NCI-H2227 (cell line): ENCODE results near the gene BUB1.
"Not testable (repeated sequence)": the region's sequence is repeated elsewhere in the genome, so short reads cannot be mapped to it uniquely, and the experiment has no call there.

Source experiments
- DNase-seq: peaks from one replicate; lab custom pipeline; 2025; ENCODE audit not compliant: unreplicated experiment; lab: John Stamatoyannopoulos, UW

The BUB1 gene

GRCh38 chr2:110659248-110659647, 18.6 kb downstream of the BUB1 start:
- no peak for DNase-seq

GRCh38 chr2:110657724-110658305, 20.0 kb downstream of the BUB1 start:
- no peak for DNase-seq

DNA sequence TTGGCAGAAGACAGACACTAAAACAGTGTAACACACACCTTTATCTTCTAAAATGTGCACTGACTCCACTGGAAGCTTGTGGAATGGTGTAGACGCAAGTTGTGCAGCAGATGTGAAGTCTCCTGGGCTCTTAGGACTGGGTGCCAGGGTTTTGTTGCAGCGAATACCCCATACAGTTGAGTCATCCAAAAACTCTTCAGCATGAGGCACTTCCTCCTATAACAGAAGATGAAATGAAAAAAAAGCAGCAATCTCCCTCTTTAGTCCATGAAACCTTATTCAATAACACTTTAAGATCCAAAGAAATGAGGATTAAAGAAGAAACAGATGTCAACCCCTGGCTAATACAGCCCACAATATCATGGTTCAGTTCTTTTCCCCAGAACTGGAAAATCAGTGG, 22.2 kb downstream of the BUB1 start:
- DNase-seq = no peak

GRCh38 chr2:110653861-110654260, 24.0 kb downstream of the BUB1 start:
- DNase-seq = no peak

DNA sequence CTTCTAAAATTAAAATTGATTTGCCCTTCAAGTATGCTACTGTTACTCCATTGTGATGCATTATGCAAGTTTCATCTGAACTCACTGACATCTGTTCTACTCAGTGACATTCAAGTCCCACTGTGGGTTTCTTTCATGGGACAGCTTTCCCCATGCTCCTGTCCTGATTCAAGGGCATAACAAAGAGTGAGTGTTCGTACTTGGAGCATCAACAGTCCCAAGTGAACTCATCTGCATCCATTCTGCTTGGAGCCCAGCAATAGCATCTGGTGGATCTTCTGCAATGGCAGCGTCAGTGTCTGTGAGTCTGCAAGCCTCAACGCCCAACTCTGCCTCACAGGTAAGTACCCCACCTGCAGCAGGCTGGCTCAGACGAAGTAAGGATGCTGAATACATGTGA, 27.5 kb downstream of the BUB1 start:
- DNase-seq = no peak

GRCh38 chr2:110647777-110648176, 30.1 kb downstream of the BUB1 start:
- no peak for DNase-seq

DNA sequence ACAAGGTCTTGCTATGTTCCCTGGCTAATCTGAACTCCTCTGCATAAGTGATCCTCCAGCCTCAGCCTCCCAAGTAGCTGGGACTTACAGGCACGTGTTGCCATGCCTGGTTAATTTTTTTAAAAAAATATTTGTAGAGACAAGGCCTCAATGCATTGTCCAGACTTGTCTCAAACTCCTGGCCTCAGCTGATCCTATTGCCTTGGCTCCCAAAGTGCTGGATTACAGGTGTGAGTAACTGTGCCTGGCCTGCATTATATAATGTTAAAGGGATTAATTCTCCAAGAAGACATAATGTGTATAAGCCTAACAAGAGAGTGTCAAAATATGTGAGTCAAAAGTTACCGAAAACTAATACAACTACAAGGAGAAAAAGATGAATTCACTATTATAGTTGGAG, 32.2 kb downstream of the BUB1 start:
- DNase-seq = no peak

DNA sequence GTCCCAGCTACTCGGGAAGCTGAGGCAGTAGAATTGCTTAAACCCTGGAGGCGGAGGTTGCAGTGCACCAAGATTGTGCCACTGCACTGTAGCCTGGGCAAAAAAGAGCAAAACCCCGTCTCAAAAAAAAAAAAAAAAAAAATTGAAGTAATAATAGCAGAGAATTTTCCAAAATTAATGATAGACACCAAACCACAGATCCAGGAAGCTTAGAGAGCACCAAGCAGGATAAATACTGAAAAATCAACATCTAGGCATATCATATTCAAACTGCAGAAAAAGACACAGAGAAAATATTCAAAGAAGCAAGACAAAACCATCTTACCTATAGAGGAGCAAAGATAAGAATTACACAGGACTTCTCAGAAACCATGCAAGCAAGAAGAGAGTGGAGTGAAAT, 33.5 kb downstream of the BUB1 start:
- no peak for DNase-seq

GRCh38 chr2:110642360-110642759, 35.5 kb downstream of the BUB1 start:
- no peak for DNase-seq

DNA sequence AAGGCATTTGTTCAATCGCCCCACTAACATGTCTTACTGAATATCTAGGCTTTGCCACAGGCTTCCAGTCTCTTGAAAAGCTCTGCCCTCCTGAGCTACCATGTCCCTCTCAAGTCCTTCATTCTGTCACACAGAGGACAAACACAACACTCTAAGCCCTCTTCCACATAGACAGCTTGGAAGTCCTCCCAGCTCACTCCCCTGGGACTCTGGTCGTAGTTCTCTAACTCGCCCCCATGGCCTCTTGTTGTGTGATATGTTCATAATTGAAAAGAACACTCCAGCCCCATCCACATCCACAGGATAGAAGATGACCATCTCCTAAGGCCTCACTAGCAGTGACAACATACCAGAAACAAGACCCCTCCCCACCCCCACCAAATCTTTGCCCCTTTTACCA, 37.9 kb downstream of the BUB1 start:
- DNase-seq = no peak

- DNase-seq = no peak
These were observed 38.7 kb downstream of the BUB1 start for GRCh38 chr2:110638952-110639695.

- DNase-seq = no peak
These were observed 39.9 kb downstream of the BUB1 start for GRCh38 chr2:110638004-110638403.

DNA sequence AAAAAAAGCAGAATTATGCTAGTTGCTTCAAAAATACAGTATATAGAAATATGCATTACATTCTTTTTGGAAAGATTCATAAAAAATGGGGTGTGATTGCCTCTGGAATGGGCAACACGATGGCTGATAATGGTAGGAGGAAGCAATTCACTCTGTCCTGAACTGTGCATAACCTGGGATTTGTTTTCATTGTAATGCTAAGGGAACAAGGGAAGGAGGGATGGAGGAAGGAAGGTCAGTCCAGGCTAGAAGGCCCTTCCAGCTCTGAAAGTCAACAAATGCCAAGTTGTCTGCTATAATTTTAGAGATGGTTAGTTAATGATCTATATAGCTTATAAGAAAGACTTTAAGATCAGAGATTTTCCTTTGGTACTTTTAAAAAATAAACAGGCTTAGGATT, 40.8 kb downstream of the BUB1 start:
- no peak for DNase-seq

DNA sequence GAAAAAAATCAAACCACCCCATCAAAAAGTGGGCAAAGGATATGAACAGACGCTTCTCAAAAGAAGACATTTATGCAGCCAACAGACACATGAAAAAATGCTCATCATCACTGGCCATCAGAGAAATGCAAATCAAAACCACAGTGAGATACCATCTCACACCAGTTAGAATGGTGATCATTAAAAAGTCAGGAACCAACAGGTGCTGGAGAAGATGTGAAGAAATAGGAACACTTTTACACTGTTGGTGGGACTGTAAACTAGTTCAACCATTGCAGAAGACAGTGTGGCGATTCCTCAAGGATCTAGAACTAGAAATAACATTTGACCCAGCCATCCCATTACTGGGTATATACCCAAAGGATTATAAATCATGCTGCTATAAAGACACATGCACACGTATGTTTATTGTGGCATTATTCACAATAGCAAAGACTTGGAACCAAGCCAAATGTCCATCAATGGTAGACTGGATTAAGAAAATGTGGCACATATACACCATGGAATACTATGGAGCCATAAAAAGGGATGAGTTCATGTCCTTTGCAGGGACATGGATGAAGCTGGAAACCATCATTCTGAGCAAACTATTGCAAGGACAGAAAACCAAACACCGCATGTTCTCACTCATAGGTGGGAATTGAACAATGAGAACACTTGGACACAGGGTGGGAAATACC, 41.8 kb downstream of the BUB1 start:
- not testable (repeated sequence) for DNase-seq

GRCh38 chr2:110627348-110627747, 50.5 kb downstream of the BUB1 start:
- not testable (repeated sequence) for DNase-seq

DNA sequence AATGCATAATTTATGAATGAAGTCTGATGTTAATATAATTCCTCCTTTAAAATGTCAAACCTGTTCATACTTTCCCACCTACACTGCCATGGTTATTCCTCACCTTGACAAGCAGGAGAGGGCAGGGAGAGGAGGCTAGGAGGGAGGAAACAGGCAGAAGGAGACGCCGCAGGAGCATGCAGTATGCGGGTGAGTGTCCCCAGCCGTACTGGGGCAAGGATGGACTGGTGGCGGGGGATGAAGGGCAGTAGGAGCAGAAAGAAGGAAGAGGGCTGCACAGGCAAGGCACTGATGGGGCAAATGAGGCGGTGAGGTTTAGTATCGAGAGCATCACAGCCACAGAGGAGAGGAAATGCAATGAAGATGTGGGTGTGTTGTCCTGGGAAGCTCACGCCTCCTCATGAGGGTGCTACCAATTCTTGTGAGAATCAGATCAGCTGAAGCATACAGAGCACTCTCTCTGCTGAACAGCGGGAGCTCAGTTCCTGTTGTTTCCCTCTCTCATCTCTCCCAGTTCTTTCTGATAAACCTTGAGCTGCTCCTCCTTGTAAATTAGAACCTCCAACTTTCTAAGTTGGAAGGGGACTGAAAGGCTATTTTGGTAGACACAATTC, 58.4 kb downstream of the BUB1 start:
- not testable (repeated sequence) for DNase-seq

- not testable (repeated sequence) for DNase-seq
These were observed 63.9 kb downstream of the BUB1 start for GRCh38 chr2:110613927-110614326.

DNA sequence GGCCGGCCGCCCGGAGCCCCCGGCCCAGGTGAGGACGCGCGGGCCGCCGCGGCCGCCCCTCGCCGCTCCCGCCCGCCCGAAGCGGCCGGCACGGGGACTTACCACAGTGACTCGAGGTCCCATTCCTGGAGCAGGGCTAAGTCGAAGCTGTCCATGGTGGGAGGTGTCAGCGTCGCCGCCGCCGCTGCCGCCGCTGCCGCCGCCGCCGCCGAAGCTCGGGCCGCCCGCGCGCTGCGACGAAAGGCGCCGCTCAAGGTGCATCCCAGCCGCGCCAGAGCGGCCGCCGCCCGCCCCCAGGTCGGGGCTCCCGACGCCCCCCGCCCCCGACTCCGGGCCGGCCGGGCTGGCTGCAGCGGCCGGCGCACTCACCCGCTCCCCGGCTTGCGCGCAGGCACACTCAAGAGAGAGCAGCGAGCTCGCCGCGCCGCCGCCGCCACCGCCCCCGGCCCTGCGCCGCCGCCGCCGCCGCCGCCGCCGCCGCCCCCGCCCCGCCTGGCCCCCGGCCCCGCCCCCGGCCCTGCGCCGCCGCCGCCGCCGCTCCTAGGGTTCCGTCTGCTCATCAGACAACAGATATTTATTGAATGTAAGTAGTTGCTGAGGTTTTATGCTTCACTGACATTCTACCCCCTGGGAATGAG, 67.1 kb downstream of the BUB1 start:
- not testable (repeated sequence) for DNase-seq

- DNase-seq = not testable (repeated sequence)
These were observed 67.8 kb downstream of the BUB1 start for GRCh38 chr2:110609843-110610612.

- DNase-seq = not testable (repeated sequence)
These were observed 68.9 kb downstream of the BUB1 start for GRCh38 chr2:110608788-110609502.
